Chondrocyte (in vitro differentiated cells): Measurements from ENCODE around the gene RASAL2. TPM values are rescaled to one million over a fixed set of nuclear protein-coding genes. Genes with fewer than 3 reads are reported as not detected.

Experiments
- DNase-seq: peaks from one replicate; pipeline ENCODE4 v3.0.0; 2021; ENCODE audit warnings: mixed read lengths, low spot score
- H3K27ac Mint-ChIP-seq: one replicate; pipeline ENCODE4 v1.8.0; 2021; ENCODE audit warnings: mild to moderate bottlenecking, moderate library complexity, mixed read lengths; ENCODE audit not compliant: unreplicated experiment
- H3K27me3 Mint-ChIP-seq: 2 replicates; pipeline ENCODE4 v1.8.0; 2021; ENCODE audit warnings: low read depth, mixed read lengths
- H3K36me3 Mint-ChIP-seq: 2 replicates; pipeline ENCODE4 v1.8.0; 2021; ENCODE audit warnings: low read depth, mixed read lengths
- H3K4me1 Mint-ChIP-seq: 2 replicates; pipeline ENCODE4 v1.8.0; 2021; ENCODE audit warnings: low read depth, mild to moderate bottlenecking, mixed read lengths
- H3K4me3 Mint-ChIP-seq: one replicate; pipeline ENCODE4 v1.8.0; 2021; ENCODE audit warnings: mild to moderate bottlenecking, moderate library complexity, mixed read lengths; ENCODE audit not compliant: unreplicated experiment
- H3K9me3 Mint-ChIP-seq: 2 replicates; pipeline ENCODE4 v1.8.0; 2021; ENCODE audit warnings: low read depth, mixed read lengths
- CTCF ChIP-seq: fragments of 200-600 bp; sonication (generic); IDR thresholded peaks from 2 replicates; pipeline ENCODE4 v1.5.0; 2021; ENCODE audit warnings: antibody characterized with exemption, mild to moderate bottlenecking, moderate library complexity
- total RNA-seq: library from RNA; stranded (reverse); gene quantifications from 3 replicates; pipeline ENCODE4 v1.2.1, GENCODE V29; 2021

RASAL2 gene
- total RNA-seq, 1 donor from 2014 or later: 40.1 TPM

DNA sequence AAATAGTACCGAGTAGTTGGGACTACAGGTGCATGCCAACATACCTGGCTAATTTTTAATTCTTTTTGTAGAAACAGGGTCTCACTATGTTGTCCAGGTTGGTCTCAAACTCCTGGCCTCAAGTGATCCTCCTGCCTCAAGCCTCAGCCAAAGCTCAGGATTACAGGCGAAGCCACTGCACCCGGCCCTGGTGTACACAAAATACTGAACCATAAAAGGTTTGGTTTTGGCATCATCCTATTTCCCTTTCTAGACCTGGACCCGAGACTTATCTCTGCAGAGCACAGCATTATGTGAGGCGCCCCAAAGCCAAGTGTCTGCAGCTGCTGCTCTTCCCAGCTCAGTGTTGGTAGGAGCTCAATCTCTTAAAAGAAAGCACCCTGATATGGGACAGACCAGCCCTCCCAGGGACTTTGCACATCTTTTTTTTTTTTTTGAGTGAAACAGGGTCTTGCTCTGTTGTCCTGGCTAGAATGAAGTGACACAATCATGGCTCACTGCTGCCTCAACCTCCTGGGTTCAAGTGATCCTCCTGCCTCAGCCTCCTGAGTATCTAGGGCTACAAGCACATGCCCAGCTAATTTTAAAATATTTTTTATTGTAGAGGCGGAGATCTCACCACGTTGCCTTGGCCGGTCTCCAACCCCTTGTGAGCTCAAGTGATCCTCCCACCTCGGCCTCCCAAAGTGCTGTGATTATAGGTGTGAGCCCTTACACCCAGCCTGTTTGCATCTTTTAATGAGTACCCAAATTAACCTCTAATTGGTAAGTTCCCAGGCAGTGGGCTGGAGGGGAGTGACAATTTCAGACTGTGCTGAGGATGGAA lies 439.4 kb downstream of the RASAL2 start:
- no peaks in the 10 kb centered on the region for H3K36me3 Mint-ChIP-seq
- no peak overlapping the region for H3K27ac Mint-ChIP-seq
- no peak for TF ChIP-seq CTCF
- H3K9me3 Mint-ChIP-seq: no peaks in the 10 kb centered on the region
- DNase-seq: no peak
- H3K4me3 Mint-ChIP-seq: no peak overlapping the region
- H3K27me3 Mint-ChIP-seq: no peaks in the 10 kb centered on the region
- peaks cover 42% of the 10 kb centered on the region for H3K4me1 Mint-ChIP-seq

Other genes with a start within 250 kb of the RASAL2 start
- 3.6 to 5.7 TPM (median 4.1 TPM) in 3 replicates for gene SEC16B, start 124.0 kb upstream of the RASAL2 start, total RNA-seq